A549 (cell line): ENCODE data around the gene SLAMF1.

Source experiments
- CEBPB ChIP-seq, 2 experiments: fragments of >200 bp in 1 of 2; sonication (Bioruptor Twin) in 1 of 2; formaldehyde crosslinking in 1 of 2; IDR thresholded peaks; 2 replicates each; pipeline ENCODE4 v1.6.1; 2012 to 2016
- CHD2 ChIP-seq: fragments of 150-350 bp; IDR thresholded peaks from 2 replicates; pipeline ENCODE4 v1.6.1; 2014; ENCODE audit warnings: low read length; ENCODE audit not compliant: partially characterized antibody
- EP300 ChIP-seq, 2 experiments: fragments of >200 bp; sonication (Bioruptor Twin); formaldehyde crosslinking; IDR thresholded peaks; 2 replicates in 1 of 2; 3 replicates in 1 of 2; pipeline ENCODE4 v1.6.1; 2016 to 2017
- ESRRA ChIP-seq: fragments of 150-350 bp; IDR thresholded peaks from 2 replicates; pipeline ENCODE4 v1.6.1; 2014; ENCODE audit warnings: mild to moderate bottlenecking, low read length, borderline replicate concordance
- KDM1A ChIP-seq: fragments of 200-600 bp; sonication (generic); IDR thresholded peaks from 2 replicates; pipeline ENCODE4 v1.6.1; 2016; ENCODE audit warnings: low read depth, mild to moderate bottlenecking
- POLR2A ChIP-seq: IDR thresholded peaks from 2 replicates; pipeline ENCODE4 v1.6.1; 2012; ENCODE audit warnings: mild to moderate bottlenecking, low read length
- RFX5 ChIP-seq: fragments of 450-650 bp; IDR thresholded peaks from 2 replicates; pipeline ENCODE4 v1.7.1; 2014; ENCODE audit warnings: antibody characterized with exemption, mild to moderate bottlenecking, moderate library complexity
- TF ChIP-seq, protein P1 (sequence below): fragments of >200 bp; sonication (Bioruptor Twin); formaldehyde crosslinking; IDR thresholded peaks from 3 replicates; pipeline ENCODE4 v1.5.1; 2016
- TF ChIP-seq, protein P2 (sequence below): fragments of 450-650 bp; IDR thresholded peaks from 2 replicates; pipeline ENCODE4 v1.6.1; 2014; ENCODE audit warnings: antibody characterized with exemption

DNA sequence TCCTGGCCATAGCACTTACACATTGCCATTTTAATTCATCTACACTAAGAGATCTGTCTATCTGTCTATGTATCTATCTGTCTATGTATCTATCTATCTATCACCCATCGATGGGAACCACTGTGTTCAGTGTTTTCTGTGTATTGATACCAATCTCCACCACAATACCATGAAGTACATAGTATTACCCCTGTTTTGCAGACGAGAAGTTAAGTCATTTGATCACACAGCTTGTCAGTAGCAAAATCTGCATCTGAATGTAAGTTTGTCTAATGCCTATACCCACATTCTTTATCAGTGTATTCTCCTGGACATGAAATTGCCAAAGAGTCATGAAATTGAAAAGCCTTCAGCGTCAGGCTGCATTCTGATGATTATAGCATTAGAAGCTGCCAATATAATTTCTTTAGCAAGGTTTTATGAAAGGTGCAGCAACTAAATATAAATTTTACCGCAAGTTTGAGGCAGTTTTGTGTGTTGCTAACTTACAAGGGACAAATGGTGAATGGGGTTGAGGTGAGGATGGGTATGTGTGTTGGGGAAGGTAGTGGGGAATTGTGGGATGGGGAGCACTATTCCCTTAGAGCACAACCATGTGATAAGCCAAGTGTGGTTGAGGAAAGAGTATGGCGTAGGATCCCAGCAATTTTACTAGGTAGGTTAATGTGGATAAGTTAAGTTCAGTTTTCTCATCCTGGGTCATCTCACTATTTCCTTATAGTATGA is 24.2 kb downstream of the SLAMF1 start:
- TF ChIP-seq, protein P1, sequence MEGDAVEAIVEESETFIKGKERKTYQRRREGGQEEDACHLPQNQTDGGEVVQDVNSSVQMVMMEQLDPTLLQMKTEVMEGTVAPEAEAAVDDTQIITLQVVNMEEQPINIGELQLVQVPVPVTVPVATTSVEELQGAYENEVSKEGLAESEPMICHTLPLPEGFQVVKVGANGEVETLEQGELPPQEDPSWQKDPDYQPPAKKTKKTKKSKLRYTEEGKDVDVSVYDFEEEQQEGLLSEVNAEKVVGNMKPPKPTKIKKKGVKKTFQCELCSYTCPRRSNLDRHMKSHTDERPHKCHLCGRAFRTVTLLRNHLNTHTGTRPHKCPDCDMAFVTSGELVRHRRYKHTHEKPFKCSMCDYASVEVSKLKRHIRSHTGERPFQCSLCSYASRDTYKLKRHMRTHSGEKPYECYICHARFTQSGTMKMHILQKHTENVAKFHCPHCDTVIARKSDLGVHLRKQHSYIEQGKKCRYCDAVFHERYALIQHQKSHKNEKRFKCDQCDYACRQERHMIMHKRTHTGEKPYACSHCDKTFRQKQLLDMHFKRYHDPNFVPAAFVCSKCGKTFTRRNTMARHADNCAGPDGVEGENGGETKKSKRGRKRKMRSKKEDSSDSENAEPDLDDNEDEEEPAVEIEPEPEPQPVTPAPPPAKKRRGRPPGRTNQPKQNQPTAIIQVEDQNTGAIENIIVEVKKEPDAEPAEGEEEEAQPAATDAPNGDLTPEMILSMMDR = no peak
- TF ChIP-seq CHD2 = no peak
- no peak for TF ChIP-seq RFX5
- TF ChIP-seq ESRRA = no peak
- no peak for TF ChIP-seq POLR2A
- TF ChIP-seq, protein P2, sequence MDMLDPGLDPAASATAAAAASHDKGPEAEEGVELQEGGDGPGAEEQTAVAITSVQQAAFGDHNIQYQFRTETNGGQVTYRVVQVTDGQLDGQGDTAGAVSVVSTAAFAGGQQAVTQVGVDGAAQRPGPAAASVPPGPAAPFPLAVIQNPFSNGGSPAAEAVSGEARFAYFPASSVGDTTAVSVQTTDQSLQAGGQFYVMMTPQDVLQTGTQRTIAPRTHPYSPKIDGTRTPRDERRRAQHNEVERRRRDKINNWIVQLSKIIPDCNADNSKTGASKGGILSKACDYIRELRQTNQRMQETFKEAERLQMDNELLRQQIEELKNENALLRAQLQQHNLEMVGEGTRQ = no peak
- no peak for TF ChIP-seq CEBPB (IDR thresholded peaks at IDR 0.05)
- no peak for TF ChIP-seq KDM1A
- TF ChIP-seq EP300 (IDR thresholded peaks at IDR 0.05) = no peak
